AG08396 (cell line): ENCODE data around the gene GPX7.

ENCODE experiments used
- DNase-seq: peaks from one replicate; pipeline ENCODE4 v3.0.0; 2012; ENCODE audit warnings: low spot score, mixed read lengths

Gene GPX7

DNA sequence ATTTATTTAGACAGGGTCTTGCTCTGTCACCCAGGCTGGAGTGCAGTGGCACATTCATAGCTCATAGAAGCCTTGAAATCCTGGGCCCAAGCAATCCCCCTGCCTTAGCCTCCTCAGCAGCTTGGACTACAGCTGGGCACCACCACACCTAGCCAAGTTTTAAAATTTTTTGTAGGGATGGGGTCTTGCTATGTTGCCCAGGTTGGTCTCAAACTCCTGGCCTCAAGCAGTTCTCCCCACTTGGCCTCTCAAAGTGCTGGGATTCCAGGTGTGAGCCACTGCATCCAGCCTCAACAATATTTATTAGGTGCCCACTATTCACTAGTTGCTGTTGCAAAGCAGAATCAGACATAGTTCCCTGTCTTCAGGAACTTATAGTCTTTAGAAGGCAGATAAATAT, 14.1 kb upstream of the GPX7 start:
- DNase-seq: no peak

GRCh38 chr1:52588535-52588934, 13.6 kb upstream of the GPX7 start:
- no peak for DNase-seq

GRCh38 chr1:52590266-52590665, 11.9 kb upstream of the GPX7 start:
- DNase-seq: no peak

DNA sequence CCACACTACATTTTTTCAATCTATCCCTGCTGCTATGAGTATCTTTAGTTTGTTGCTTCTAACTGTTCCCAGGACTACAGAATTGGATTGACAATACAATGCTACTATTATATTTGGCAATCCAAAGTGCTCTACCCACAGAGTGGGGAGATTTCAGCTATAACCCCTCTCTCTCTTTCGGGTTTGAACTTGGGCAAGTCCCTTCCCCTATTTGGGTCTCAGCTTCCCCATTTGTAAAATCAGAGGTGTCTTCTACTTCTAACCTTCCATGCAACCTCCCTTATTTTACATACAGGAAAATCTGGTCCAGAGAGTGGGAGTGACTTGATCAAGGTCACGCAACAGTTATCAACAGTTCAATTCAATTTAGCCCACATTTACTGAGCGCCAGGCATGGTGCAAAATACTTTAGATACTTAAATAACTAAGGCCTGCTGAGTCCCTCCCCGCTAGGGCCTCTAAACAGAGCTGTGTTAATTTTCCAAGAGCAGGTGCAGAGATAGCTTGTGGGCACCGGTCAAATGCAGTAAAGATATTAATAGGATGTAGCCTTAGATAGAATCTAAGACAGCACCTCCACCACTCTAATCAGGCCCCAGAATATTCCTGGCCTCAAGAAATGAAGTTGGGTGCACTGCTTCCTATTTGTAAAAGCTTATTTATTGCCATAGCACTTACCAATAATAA, 9.4 kb upstream of the GPX7 start:
- no peak for DNase-seq

DNA sequence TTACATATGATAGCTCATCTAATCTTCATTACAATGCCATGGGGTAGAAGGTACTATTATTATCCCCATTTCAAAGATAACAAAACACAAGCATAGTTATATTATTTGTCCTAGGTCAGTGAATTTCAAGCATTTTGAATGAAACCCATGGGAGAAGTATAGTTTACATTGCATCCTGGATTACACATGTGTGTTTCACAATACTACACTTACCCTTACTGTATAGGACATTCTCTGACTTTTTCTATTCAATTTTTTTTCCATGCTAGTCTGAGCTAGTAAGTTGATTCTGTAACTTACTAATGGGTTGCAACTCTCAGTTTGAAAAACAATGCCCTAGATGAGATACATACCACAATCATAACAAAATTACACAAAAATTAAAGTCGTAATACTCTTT, 8.7 kb upstream of the GPX7 start:
- no peak for DNase-seq

DNA sequence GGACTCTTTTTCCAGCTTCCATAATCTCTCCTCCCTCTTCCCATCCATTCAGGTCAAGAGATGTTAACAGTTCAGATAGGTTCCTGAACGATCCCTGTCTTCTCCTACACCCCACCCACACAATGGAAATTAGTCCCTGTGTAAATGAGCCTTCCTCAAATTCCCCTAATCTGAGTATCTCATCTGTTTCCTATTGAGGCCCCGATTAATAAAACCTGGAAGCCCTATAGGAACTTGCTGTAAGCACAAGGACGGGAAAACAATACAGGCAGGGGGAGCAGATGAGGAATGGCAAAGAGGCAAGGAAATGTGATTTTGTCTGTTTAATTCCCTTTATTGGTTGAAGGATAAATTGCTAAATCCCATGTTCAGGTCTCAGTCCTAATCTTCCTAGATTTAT, 7.1 kb upstream of the GPX7 start:
- DNase-seq: no peak

GRCh38 chr1:52597912-52598311, 4.3 kb upstream of the GPX7 start:
- no peak for DNase-seq

- no peak for DNase-seq
Observed at GRCh38 chr1:52598729-52599128, 3.4 kb upstream of the GPX7 start.

- no peak for DNase-seq
Observed at GRCh38 chr1:52599236-52599635, 2.9 kb upstream of the GPX7 start.

DNA sequence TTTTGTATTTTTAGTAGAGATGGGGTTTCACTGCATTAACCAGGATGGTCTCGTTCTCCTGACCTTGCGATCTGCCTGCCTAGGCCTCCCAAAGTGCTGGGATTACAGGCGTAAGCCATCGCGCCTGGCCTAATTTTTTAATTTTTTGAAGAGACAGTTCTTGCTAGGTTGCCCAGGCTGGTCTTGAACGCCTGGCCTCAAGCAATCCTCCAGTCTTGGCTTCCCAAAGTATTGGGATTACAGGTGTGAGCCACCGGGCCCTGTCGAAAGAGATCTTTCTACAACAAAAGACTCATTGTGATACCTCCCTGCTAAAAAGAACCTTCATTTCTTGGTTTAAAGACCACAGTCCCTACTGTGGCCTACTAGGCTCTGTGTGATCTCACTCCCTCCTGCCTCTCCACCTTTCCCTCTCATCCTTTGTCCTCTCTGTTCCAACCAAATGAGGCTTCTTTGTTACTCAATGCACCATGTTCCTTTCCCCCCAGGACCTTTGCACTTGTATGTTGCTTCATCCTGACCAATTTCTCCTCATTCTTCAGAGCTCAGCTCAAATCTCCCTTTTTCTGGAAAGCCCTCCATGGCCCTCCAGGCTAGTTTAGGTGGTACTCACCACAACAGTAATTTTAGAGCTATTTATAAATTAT, 1.5 kb upstream of the GPX7 start:
- no peak for DNase-seq

- no peak for DNase-seq
Observed at GRCh38 chr1:52601519-52601918, 652 bp upstream of the GPX7 start.

DNA sequence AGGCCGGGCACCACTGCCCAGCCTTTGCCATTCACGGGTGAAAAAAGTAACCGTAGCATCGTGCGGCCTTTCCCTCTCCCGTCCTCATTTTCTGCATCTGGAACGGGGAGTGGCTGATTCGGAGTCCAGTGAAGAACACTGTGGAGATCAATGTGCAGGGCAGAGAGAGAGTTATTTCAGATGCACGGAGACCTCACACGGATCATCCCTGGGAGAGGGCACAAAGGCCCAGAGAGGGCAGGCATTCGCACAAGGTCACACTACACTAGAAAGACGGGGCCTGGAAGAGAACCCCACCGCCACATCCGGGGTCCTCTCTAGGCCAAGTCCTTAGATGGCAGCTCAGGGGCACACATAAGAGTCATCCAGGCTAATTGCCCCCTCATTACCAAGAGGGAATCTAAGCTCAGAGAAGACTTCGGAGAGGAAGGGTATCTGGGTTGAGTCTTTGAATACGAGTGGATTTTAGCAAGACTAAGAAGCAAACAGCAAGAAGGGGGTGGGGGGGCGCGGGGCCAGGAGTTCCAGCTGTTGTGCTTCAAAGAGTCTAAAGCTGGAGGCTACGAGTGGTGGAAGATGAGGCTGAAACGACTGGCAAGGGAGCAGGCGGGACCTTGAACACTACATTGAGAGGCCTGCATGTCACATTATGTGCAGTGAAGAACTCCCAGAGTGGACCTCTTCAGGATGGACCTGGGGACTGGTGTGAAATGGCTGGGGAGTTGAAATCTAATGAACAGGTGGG, 857 bp downstream of the GPX7 start:
- peak; percentile 20 for DNase-seq

GRCh38 chr1:52603630-52604029, 1.5 kb downstream of the GPX7 start:
- DNase-seq: no peak

DNA sequence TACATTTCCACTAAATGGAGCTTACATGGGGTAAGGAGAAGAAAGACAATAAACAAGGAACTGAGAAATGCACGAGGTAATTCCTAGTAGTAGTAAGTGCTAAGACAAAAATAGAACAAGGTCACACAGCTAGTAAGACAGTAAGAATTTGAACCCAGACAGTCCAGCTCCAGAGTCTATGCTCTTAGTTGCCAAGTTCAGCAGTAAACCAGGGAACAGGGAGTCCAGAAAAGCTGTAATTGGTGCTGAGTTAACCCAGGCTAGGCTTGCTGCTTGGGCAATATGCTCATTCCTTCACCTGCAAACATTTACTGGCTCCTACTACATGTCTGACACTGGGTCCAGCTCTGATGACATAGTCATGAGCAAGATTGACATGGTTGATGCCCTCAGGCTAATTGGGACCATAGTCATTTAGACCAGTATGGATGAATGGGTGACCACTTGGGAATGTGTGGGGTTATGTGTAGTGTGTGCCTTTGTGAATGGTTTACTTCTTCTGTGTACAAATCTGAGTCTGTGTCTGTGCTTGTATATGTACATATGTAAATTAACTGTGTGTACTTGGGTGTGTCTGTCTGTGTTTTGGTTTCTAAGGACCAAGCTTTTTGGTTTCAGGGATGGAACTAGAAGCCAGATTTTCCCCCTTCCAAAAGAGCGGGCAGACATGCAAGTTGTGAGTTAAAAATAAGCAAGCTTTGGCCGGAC, 2.0 kb downstream of the GPX7 start:
- peak; percentile 28 for DNase-seq

- no peak for DNase-seq
Observed at GRCh38 chr1:52613636-52614373, 11.6 kb downstream of the GPX7 start.

DNA sequence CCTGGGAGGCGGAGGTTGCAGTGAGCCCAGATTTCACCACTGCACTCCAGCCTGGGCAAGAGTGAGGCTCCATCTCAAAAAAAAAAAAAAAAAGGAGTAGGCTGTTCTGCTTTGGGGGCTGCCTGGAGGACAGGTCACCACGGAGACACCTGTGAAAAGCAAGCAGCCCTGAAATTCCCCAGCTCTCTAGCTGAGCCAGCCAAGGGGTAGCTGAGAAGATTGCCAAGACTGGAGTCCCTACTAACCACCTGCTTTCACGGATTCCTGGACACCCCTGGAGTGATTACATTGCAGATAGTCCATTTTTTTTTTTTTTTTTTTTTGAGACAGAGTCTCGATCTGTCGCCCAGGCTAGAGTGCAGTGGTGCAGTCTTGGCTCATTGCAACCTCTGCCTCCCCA, 12.5 kb downstream of the GPX7 start:
- DNase-seq: no peak

DNA sequence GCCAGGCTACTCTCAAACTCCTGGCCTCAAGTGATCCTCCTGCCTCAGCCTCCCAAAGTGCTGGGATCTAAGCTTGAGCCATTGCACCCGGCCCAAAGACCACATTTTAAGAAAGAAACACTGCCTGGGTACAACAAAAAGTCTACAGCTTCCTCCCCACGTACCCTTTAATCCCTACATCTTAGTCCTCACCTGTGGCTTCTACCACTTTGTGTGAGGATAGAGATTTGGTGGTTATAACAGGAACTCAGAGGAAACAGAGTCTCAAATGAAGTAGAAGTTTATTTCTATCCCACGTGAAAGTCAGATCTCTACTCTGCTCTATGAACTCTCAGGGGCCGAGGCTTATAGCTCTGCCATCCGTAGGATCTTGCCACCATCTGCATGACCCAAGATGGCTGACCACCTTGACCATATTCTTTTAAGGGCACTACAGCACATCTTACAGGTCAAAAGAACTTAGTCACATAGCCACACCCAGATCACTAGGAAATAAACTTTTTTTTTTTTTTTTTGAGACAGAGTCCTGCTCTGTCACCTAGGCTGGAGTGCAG, 13.4 kb downstream of the GPX7 start:
- no peak for DNase-seq

DNA sequence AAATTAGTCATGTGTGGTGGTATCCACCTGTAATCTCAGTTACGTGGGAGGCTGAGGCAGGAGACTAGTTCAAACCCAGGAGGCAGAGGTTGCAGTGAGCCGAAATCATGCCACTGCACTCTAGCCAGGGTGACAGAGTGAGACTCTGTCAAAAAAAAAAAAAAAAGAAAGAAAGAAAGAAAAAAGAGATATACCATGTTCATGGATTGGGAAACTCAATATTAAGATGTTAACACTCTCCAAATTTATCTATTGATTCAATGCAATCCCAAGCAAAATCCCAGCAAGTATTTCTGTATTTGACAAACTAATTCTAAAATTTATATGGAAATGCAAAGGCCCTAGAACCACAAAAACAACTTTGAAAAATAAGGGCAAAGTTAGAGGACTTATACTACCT, 19.8 kb downstream of the GPX7 start:
- no peak for DNase-seq

DNA sequence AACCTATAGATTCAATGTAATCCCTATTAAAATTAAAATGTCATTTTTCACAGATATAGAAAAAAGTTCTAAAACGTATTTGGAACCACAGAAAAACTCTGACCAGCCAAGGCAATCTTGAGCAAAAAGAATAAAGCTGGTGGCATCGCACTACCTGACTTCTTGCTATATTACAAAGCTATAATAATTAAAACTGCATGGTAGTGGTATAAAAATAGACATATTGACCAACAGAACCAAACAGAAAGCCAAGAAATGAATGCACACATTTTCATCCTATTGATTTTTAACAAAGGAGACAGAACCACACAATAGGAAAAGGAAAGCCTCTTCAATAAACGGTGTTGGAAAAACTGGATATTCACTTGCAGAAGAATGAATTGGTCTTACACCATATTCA, 21.6 kb downstream of the GPX7 start:
- DNase-seq: no peak

- DNase-seq: no peak
Observed at GRCh38 chr1:52627028-52627427, 24.9 kb downstream of the GPX7 start.

- DNase-seq: no peak
Observed at GRCh38 chr1:52628614-52629324, 26.6 kb downstream of the GPX7 start.
